Measurements from ENCODE around the gene CERS5.

Gene CERS5

GRCh38 chr12:50203691-50204090 lies 36.5 kb upstream of the CERS5 start:
- H4K91ac ChIP-seq (ENCODE audit: low read depth, low read length): peak overlapping the region; percentile 63
- peaks cover 18 to 31% of the 10 kb centered on the region in 2 experiments for H3K36me3 ChIP-seq (ENCODE audit: control insufficient read depth in 1 of 2, insufficient read depth in 2 of 2, low read length in 2 of 2)
- H2BK5ac ChIP-seq (ENCODE audit: low read depth, low read length, poor library complexity): no peak overlapping the region
- peaks cover 5 to 15% of the 10 kb centered on the region in 2 experiments for H3K4me1 ChIP-seq (ENCODE audit: control insufficient read depth in 1 of 2, insufficient read depth in 2 of 2, low read length in 2 of 2)
- no peak overlapping the region for H2BK12ac ChIP-seq (ENCODE audit: low read length)
- H4K8ac ChIP-seq (ENCODE audit: low read depth, low read length): no peak overlapping the region
- peak overlapping the region; percentile 88 for H3K27ac ChIP-seq (ENCODE audit: low read depth, low read length)
- no peak overlapping the region for H3K4me3 ChIP-seq (ENCODE audit: low read depth, low read length)
- no peak overlapping the region for H3K4me2 ChIP-seq (ENCODE audit: low read length)
- H2AK5ac ChIP-seq (ENCODE audit: low read length): no peak overlapping the region
- no peak overlapping the region for H3K9ac ChIP-seq (ENCODE audit: low read length)
- H3K23ac ChIP-seq (ENCODE audit: low read length): no peak overlapping the region
- H3K27me3 ChIP-seq (ENCODE audit: insufficient read depth, low read length): no peaks in the 10 kb centered on the region
- DNase-seq: peak in 1 of 2 donors; percentile 25
- peaks cover 9% of the 10 kb centered on the region for H3K79me1 ChIP-seq (ENCODE audit: low read length)
- H3K9me3 ChIP-seq (ENCODE audit: insufficient read depth, low read depth, low read length): no peaks in the 10 kb centered on the region
- H2AFZ ChIP-seq (ENCODE audit: insufficient read depth, low read length, poor library complexity): no peak overlapping the region
- no peak overlapping the region for H3K4ac ChIP-seq (ENCODE audit: low read depth, low read length)
- no peak overlapping the region for H3K18ac ChIP-seq (ENCODE audit: low read length)
- H2BK120ac ChIP-seq (ENCODE audit: insufficient read depth, low read length, poor library complexity): no peak overlapping the region
- no peak overlapping the region for H3K14ac ChIP-seq (ENCODE audit: low read length)
- H3K79me2 ChIP-seq (ENCODE audit: control insufficient read depth, insufficient read depth, low read length, poor library complexity): no peaks in the 10 kb centered on the region
- WGBS (ENCODE audit: extremely low coverage, insufficient coverage, insufficient read length): no CpG with 5 or more reads among the region's 2 CpGs
- H4K12ac ChIP-seq (ENCODE audit: low read depth, low read length): no peak overlapping the region

GRCh38 chr12:50201987-50202521 lies 34.9 kb upstream of the CERS5 start:
- Histone ChIP-seq H3K18ac (ENCODE audit: low read length) (no peak overlapping the region), H3K79me1 (ENCODE audit: low read length) (peaks cover 9% of the 10 kb centered on the region), H3K9ac (ENCODE audit: low read length) (no peak overlapping the region), H3K14ac (ENCODE audit: low read length) (no peak overlapping the region), H2AK5ac (ENCODE audit: low read length) (no peak overlapping the region), H2BK5ac (ENCODE audit: low read depth, low read length, poor library complexity) (peak overlapping the region; percentile 27), H4K91ac (ENCODE audit: low read depth, low read length) (no peak overlapping the region), H3K4me1 (ENCODE audit: control insufficient read depth in 1 of 2, insufficient read depth in 2 of 2, low read length in 2 of 2) (peaks cover 3 to 15% of the 10 kb centered on the region in 2 experiments), H3K79me2 (ENCODE audit: control insufficient read depth, insufficient read depth, low read length, poor library complexity) (no peaks in the 10 kb centered on the region), H3K4me3 (ENCODE audit: low read depth, low read length) (no peak overlapping the region), H2BK120ac (ENCODE audit: insufficient read depth, low read length, poor library complexity) (no peak overlapping the region), H3K36me3 (ENCODE audit: control insufficient read depth in 1 of 2, insufficient read depth in 2 of 2, low read length in 2 of 2) (peaks cover 20 to 35% of the 10 kb centered on the region in 2 experiments), H3K27ac (ENCODE audit: low read depth, low read length) (peak overlapping the region; percentile 88), H3K23ac (ENCODE audit: low read length) (no peak overlapping the region), H4K12ac (ENCODE audit: low read depth, low read length) (no peak overlapping the region), H3K4ac (ENCODE audit: low read depth, low read length) (no peak overlapping the region), H3K9me3 (ENCODE audit: insufficient read depth, low read depth, low read length) (no peaks in the 10 kb centered on the region), H2AFZ (ENCODE audit: insufficient read depth, low read length, poor library complexity) (no peak overlapping the region), H3K4me2 (ENCODE audit: low read length) (no peak overlapping the region), H4K8ac (ENCODE audit: low read depth, low read length) (no peak overlapping the region), H2BK12ac (ENCODE audit: low read length) (no peak overlapping the region), H3K27me3 (ENCODE audit: insufficient read depth, low read length) (no peaks in the 10 kb centered on the region)
- peak; percentile 93 to 95 for DNase-seq
- no CpG with 5 or more reads among the region's 3 CpGs for WGBS (ENCODE audit: extremely low coverage, insufficient coverage, insufficient read length)

- H4K91ac ChIP-seq (ENCODE audit: low read depth, low read length): peak overlapping the region; percentile 73
- H3K79me1 ChIP-seq (ENCODE audit: low read length): peaks cover 9% of the 10 kb centered on the region
- no peak overlapping the region for H3K4me3 ChIP-seq (ENCODE audit: low read depth, low read length)
These were observed 33.5 kb upstream of the CERS5 start for GRCh38 chr12:50200552-50201273.

GRCh38 chr12:50198829-50199228 lies 31.7 kb upstream of the CERS5 start:
- H3K9ac ChIP-seq (ENCODE audit: low read length): no peak overlapping the region
- no peaks in the 10 kb centered on the region for H3K9me3 ChIP-seq (ENCODE audit: insufficient read depth, low read depth, low read length)
- no peak overlapping the region for H3K23ac ChIP-seq (ENCODE audit: low read length)
- H3K36me3 ChIP-seq (ENCODE audit: control insufficient read depth in 1 of 2, insufficient read depth in 2 of 2, low read length in 2 of 2): peaks cover 31 to 32% of the 10 kb centered on the region in 2 experiments
- no peak overlapping the region for H4K12ac ChIP-seq (ENCODE audit: low read depth, low read length)
- no peak overlapping the region for H3K18ac ChIP-seq (ENCODE audit: low read length)
- H3K4ac ChIP-seq (ENCODE audit: low read depth, low read length): no peak overlapping the region
- no peak overlapping the region for H2BK120ac ChIP-seq (ENCODE audit: insufficient read depth, low read length, poor library complexity)
- DNase-seq: no peak
- no CpG with 5 or more reads among the region's 5 CpGs for WGBS (ENCODE audit: extremely low coverage, insufficient coverage, insufficient read length)
- no peak overlapping the region for H3K14ac ChIP-seq (ENCODE audit: low read length)
- no peak overlapping the region for H2AK5ac ChIP-seq (ENCODE audit: low read length)
- no peak overlapping the region for H2AFZ ChIP-seq (ENCODE audit: insufficient read depth, low read length, poor library complexity)
- H4K8ac ChIP-seq (ENCODE audit: low read depth, low read length): no peak overlapping the region
- H3K4me3 ChIP-seq (ENCODE audit: low read depth, low read length): no peak overlapping the region
- H3K27me3 ChIP-seq (ENCODE audit: insufficient read depth, low read length): no peaks in the 10 kb centered on the region
- no peaks in the 10 kb centered on the region for H3K79me2 ChIP-seq (ENCODE audit: control insufficient read depth, insufficient read depth, low read length, poor library complexity)
- no peak overlapping the region for H4K91ac ChIP-seq (ENCODE audit: low read depth, low read length)
- no peak overlapping the region for H3K27ac ChIP-seq (ENCODE audit: low read depth, low read length)
- peaks cover 9% of the 10 kb centered on the region for H3K79me1 ChIP-seq (ENCODE audit: low read length)
- no peak overlapping the region for H2BK12ac ChIP-seq (ENCODE audit: low read length)
- peaks cover 3 to 10% of the 10 kb centered on the region in 2 experiments for H3K4me1 ChIP-seq (ENCODE audit: control insufficient read depth in 1 of 2, insufficient read depth in 2 of 2, low read length in 2 of 2)
- no peak overlapping the region for H2BK5ac ChIP-seq (ENCODE audit: low read depth, low read length, poor library complexity)
- no peak overlapping the region for H3K4me2 ChIP-seq (ENCODE audit: low read length)

More at GRCh38 chr12:50200552-50201273, 33.5 kb upstream of the CERS5 start:
- H2BK12ac ChIP-seq (ENCODE audit: low read length): peak overlapping the region; percentile 80
- no peak overlapping the region for H3K9ac ChIP-seq (ENCODE audit: low read length)
- peak overlapping the region; percentile 44 for H3K14ac ChIP-seq (ENCODE audit: low read length)
- no peak overlapping the region for H3K23ac ChIP-seq (ENCODE audit: low read length)
- H3K36me3 ChIP-seq (ENCODE audit: control insufficient read depth in 1 of 2, insufficient read depth in 2 of 2, low read length in 2 of 2): peaks cover 22 to 33% of the 10 kb centered on the region in 2 experiments
- H3K9me3 ChIP-seq (ENCODE audit: insufficient read depth, low read depth, low read length): no peaks in the 10 kb centered on the region
- H3K4me1 ChIP-seq (ENCODE audit: control insufficient read depth in 1 of 2, insufficient read depth in 2 of 2, low read length in 2 of 2): peaks cover 3 to 15% of the 10 kb centered on the region in 2 experiments
- H3K79me2 ChIP-seq (ENCODE audit: control insufficient read depth, insufficient read depth, low read length, poor library complexity): no peaks in the 10 kb centered on the region
- H2BK5ac ChIP-seq (ENCODE audit: low read depth, low read length, poor library complexity): peak overlapping the region; percentile 86
- WGBS (ENCODE audit: extremely low coverage, insufficient coverage, insufficient read length): no CpG with 5 or more reads among the region's 2 CpGs
- H4K12ac ChIP-seq (ENCODE audit: low read depth, low read length): no peak overlapping the region
- H3K27me3 ChIP-seq (ENCODE audit: insufficient read depth, low read length): no peaks in the 10 kb centered on the region
- peak overlapping the region; percentile 59 for H3K18ac ChIP-seq (ENCODE audit: low read length)
- peak overlapping the region; percentile 47 for H4K8ac ChIP-seq (ENCODE audit: low read depth, low read length)
- H3K4ac ChIP-seq (ENCODE audit: low read depth, low read length): peak overlapping the region; percentile 62
- no peak overlapping the region for H3K4me2 ChIP-seq (ENCODE audit: low read length)
- DNase-seq: peak; percentile 77 to 93
- peak overlapping the region; percentile 89 for H3K27ac ChIP-seq (ENCODE audit: low read depth, low read length)
- no peak overlapping the region for H2AFZ ChIP-seq (ENCODE audit: insufficient read depth, low read length, poor library complexity)
- peak overlapping the region; percentile 69 for H2AK5ac ChIP-seq (ENCODE audit: low read length)
- peak overlapping the region; percentile 60 for H2BK120ac ChIP-seq (ENCODE audit: insufficient read depth, low read length, poor library complexity)
